K562 (cell line): ENCODE measurements around the gene LAPTM5.

ENCODE experiments used
- CREB1 ChIP-seq, 2 experiments: sonication (generic) in 1 of 2; formaldehyde crosslinking in 1 of 2; IDR thresholded peaks; 2 replicates each; pipeline versions ENCODE4 v1.6.1 to v1.8.0; 2012 to 2022; ENCODE audit warnings: inconsistent platforms in 1 of 2, mild to moderate bottlenecking in 1 of 2, missing genetic modification reagents in 1 of 2, moderate library complexity in 1 of 2
- ELF1 ChIP-seq: fragments of 200-800 bp; sonication (Bioruptor generic); IDR thresholded peaks from 2 replicates; pipeline ENCODE4 v1.6.1; 2016; ENCODE audit warnings: missing genetic modification characterization, missing compliant biosample characterization
- KDM2B ChIP-seq: fragments of 250-450 bp; sonication (Bioruptor Pico); IDR thresholded peaks from 2 replicates; pipeline ENCODE4 v1.8.0; 2021; ENCODE audit warnings: mild to moderate bottlenecking, moderate library complexity
- TF ChIP-seq, protein P1 (sequence below), 3 experiments: IDR thresholded peaks in 2 of 3; conservative IDR thresholded peaks in 1 of 3; 2 replicates each; pipeline ENCODE4 v1.5.1; 2011 to 2012; ENCODE audit warnings: low read length in 3 of 3, mild to moderate bottlenecking in 3 of 3, control low read depth in 2 of 3, improper control_type of control experiment in 1 of 3, inconsistent platforms in 1 of 3, low read depth in 1 of 3, mixed read lengths in 1 of 3, moderate library complexity in 1 of 3; ENCODE audit not compliant: insufficient read depth in 2 of 3

DNA sequence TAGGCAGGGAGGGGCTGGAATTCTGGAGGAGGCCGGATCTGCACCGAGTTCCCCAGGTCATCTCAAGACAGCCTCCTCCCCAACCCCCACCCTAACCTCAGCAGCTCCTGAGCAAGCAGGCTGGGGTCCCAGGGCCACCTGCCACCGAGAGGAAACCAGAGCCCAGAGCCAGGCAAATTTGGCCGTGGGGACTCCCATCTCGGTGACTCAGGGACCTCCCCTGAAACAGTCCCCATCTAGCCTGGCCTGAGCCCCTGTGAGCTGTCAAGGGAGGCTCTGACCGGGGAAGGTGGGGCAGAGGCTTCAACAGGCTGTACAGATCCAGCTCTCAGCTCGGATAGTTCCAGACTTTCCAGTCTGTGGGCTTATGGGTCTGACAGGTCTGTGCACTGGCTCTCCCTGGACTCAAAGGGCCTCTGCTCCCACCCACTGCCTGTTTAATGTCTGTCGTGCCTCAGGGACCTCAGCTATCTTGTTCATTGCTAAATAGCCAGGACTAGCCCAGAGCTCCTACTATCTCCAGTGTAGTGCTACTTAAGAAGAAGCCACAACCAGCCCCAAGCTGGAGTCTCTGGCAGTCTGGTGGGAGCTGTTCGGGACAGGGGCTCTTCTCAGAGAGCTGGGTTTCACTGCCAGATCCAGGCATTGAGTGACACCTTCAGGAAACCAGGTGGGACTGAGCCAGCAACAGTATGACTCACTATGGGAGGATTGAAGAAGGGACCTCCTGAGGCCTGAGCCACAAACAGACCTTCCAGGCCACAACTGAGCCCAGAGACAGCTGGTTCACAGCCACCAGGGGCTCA lies 59.8 kb downstream of the LAPTM5 start:
- TF ChIP-seq, protein P1, sequence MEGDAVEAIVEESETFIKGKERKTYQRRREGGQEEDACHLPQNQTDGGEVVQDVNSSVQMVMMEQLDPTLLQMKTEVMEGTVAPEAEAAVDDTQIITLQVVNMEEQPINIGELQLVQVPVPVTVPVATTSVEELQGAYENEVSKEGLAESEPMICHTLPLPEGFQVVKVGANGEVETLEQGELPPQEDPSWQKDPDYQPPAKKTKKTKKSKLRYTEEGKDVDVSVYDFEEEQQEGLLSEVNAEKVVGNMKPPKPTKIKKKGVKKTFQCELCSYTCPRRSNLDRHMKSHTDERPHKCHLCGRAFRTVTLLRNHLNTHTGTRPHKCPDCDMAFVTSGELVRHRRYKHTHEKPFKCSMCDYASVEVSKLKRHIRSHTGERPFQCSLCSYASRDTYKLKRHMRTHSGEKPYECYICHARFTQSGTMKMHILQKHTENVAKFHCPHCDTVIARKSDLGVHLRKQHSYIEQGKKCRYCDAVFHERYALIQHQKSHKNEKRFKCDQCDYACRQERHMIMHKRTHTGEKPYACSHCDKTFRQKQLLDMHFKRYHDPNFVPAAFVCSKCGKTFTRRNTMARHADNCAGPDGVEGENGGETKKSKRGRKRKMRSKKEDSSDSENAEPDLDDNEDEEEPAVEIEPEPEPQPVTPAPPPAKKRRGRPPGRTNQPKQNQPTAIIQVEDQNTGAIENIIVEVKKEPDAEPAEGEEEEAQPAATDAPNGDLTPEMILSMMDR (IDR thresholded peaks at IDR 0.05 in 2 of 3, conservative IDR thresholded peaks at IDR 0.05 in 1 of 3; ENCODE audit: insufficient read depth in 2 of 3, low read depth in 1 of 3, low read length in 3 of 3) = peak in 1 of 3 experiments; percentile 7; a peak in 1 of 6 replicates
- TF ChIP-seq KDM2B (CRISPR knock-in tag) = no peak
- no peak for TF ChIP-seq CREB1 (IDR thresholded peaks at IDR 0.05)
- TF ChIP-seq CREB1 (CRISPR knock-in tag; IDR thresholded peaks at IDR 0.05) = no peak
- no peak for TF ChIP-seq ELF1 (tag)
